ENCODE results near the gene ATP6V0A4. TPM values are rescaled to one million over a fixed set of nuclear protein-coding genes. Genes with fewer than 3 reads are reported as not detected.

Gene ATP6V0A4
- total RNA-seq, 3 donors from 2014 or later, result 2.6 to 4.7 TPM; not detected in 1

GRCh38 chr7:138665669-138666140, 132.3 kb downstream of the ATP6V0A4 start:
- peak overlapping the region in 1 of 2 donors; percentile 11 for H3K27ac ChIP-seq
- H3K4me3 ChIP-seq, result no peak overlapping the region
- TF ChIP-seq POLR2AphosphoS5 (IDR thresholded peaks at IDR 0.05) (no peak), CTCF (IDR thresholded peaks at IDR 0.05) (no peak), POLR2A (IDR thresholded peaks at IDR 0.05) (no peak)
- peak in 1 of 2 donors; percentile 21 for DNase-seq (ENCODE audit: low spot score in 2 of 2)
- intact Hi-C loops (cut with DNase I; ENCODE audit: low total_unique reads), result no loop called here
- H3K4me1 ChIP-seq, result no peaks in the 10 kb centered on the region
- H3K27me3 ChIP-seq, result no peaks in the 10 kb centered on the region
- H3K36me3 ChIP-seq, result no peaks in the 10 kb centered on the region
- H3K9me3 ChIP-seq, result no peaks in the 10 kb centered on the region

GRCh38 chr7:138665249-138665648, 132.7 kb downstream of the ATP6V0A4 start:
- peak overlapping the region in 1 of 2 donors; percentile 11 for H3K27ac ChIP-seq
- DNase-seq (ENCODE audit: low spot score in 2 of 2), result no peak
- H3K9me3 ChIP-seq, result no peaks in the 10 kb centered on the region
- TF ChIP-seq CTCF (IDR thresholded peaks at IDR 0.05) (no peak), POLR2A (IDR thresholded peaks at IDR 0.05) (no peak), POLR2AphosphoS5 (IDR thresholded peaks at IDR 0.05) (no peak)
- no peaks in the 10 kb centered on the region for H3K36me3 ChIP-seq
- no peaks in the 10 kb centered on the region for H3K4me1 ChIP-seq
- no peak overlapping the region for H3K4me3 ChIP-seq
- intact Hi-C loops (cut with DNase I; ENCODE audit: low total_unique reads), result no loop called here
- no peaks in the 10 kb centered on the region for H3K27me3 ChIP-seq

GRCh38 chr7:138663725-138664710, 134.0 kb downstream of the ATP6V0A4 start:
- H3K9me3 ChIP-seq, result no peaks in the 10 kb centered on the region
- intact Hi-C loops (cut with DNase I; ENCODE audit: low total_unique reads), result no loop called here
- no peaks in the 10 kb centered on the region for H3K27me3 ChIP-seq
- DNase-seq (ENCODE audit: low spot score in 2 of 2), result no peak
- H3K27ac ChIP-seq, result peak overlapping the region; percentile 62 to 66
- H3K4me3 ChIP-seq, result peak overlapping the region; percentile 12 to 66 (median 63)
- TF ChIP-seq CTCF (IDR thresholded peaks at IDR 0.05) (no peak), POLR2A (IDR thresholded peaks at IDR 0.05) (no peak), POLR2AphosphoS5 (IDR thresholded peaks at IDR 0.05) (no peak)
- H3K4me1 ChIP-seq, result no peaks in the 10 kb centered on the region
- H3K36me3 ChIP-seq, result no peaks in the 10 kb centered on the region

GRCh38 chr7:138662991-138663320, 135.0 kb downstream of the ATP6V0A4 start:
- TF ChIP-seq CTCF (IDR thresholded peaks at IDR 0.05) (no peak), POLR2AphosphoS5 (IDR thresholded peaks at IDR 0.05) (no peak), POLR2A (IDR thresholded peaks at IDR 0.05) (no peak)
- Histone ChIP-seq H3K27ac (peak overlapping the region in 1 of 2 donors; percentile 66), H3K4me3 (no peak overlapping the region), H3K27me3 (no peaks in the 10 kb centered on the region), H3K4me1 (no peaks in the 10 kb centered on the region), H3K9me3 (no peaks in the 10 kb centered on the region), H3K36me3 (no peaks in the 10 kb centered on the region)
- DNase-seq (ENCODE audit: low spot score in 2 of 2), result no peak
- intact Hi-C loops (cut with DNase I; ENCODE audit: low total_unique reads), result no loop called here

Measured in breast epithelium (tissue), 4 donors.